ENCODE measurements around the gene ESYT2. TPM values are rescaled to one million over a fixed set of nuclear protein-coding genes. Genes with fewer than 3 reads are reported as not detected.

Gene ESYT2
- total and polyA plus RNA-seq, 4 donors: 16.4 to 83.0 (median 58.0) TPM

GRCh38 chr7:158731761-158732160 lies 97.5 kb downstream of the ESYT2 start:
- peak in 1 of 3 donors; percentile 5 for DNase-seq
- Histone ChIP-seq H3K4me1 (ENCODE audit: control insufficient read depth in 5 of 5, insufficient read depth in 5 of 5, low read length in 5 of 5) (peaks cover 0 to 3% (median 0%) of the 10 kb centered on the region in 5 donors), H3K27me3 (ENCODE audit: control insufficient read depth in 3 of 3, insufficient read depth in 3 of 3, low read length in 2 of 3) (no peaks in the 10 kb centered on the region), H3K9ac (ENCODE audit: insufficient read depth in 1 of 2, low read length in 2 of 2) (no peak overlapping the region), H3K4me3 (no peak overlapping the region), H3K9me3 (ENCODE audit: control insufficient read depth in 4 of 4, insufficient read depth in 3 of 4, low read length in 3 of 4) (no peaks in the 10 kb centered on the region), H3K36me3 (ENCODE audit: control insufficient read depth in 4 of 4, insufficient read depth in 4 of 4, low read length in 4 of 4) (peaks cover 3 to 22% (median 11%) of the 10 kb centered on the region in 4 donors), H3K27ac (ENCODE audit: low read depth in 1 of 2, low read length in 1 of 2) (no peak overlapping the region)
- WGBS, 2 donors: 92 to 94% methylated on average over 6 of the region's 6 CpGs
- no peak for TF ChIP-seq CTCF (IDR thresholded peaks at IDR 0.05; ENCODE audit: control extremely low read depth, extremely low read depth)
- ATAC-seq (ENCODE audit: insufficient read depth, low FRiP score): no peak

GRCh38 chr7:158730383-158731346 lies 98.6 kb downstream of the ESYT2 start:
- Histone ChIP-seq H3K27me3 (ENCODE audit: control insufficient read depth in 3 of 3, insufficient read depth in 3 of 3, low read length in 2 of 3) (no peaks in the 10 kb centered on the region), H3K9ac (ENCODE audit: insufficient read depth in 1 of 2, low read length in 2 of 2) (no peak overlapping the region), H3K27ac (ENCODE audit: low read depth in 1 of 2, low read length in 1 of 2) (peak overlapping the region in 1 of 2 donors; percentile 40), H3K36me3 (ENCODE audit: control insufficient read depth in 4 of 4, insufficient read depth in 4 of 4, low read length in 4 of 4) (peaks cover 3 to 19% (median 10%) of the 10 kb centered on the region in 4 donors), H3K4me3 (no peak overlapping the region), H3K4me1 (ENCODE audit: control insufficient read depth in 5 of 5, insufficient read depth in 5 of 5, low read length in 5 of 5) (peaks cover 0 to 3% (median 0%) of the 10 kb centered on the region in 5 donors), H3K9me3 (ENCODE audit: control insufficient read depth in 4 of 4, insufficient read depth in 3 of 4, low read length in 3 of 4) (no peaks in the 10 kb centered on the region)
- peak; percentile 66 to 70 (median 66) for DNase-seq
- WGBS, 2 donors: 60 to 67% methylated on average over 23 of the region's 23 CpGs
- no peak for ATAC-seq (ENCODE audit: insufficient read depth, low FRiP score)
- no peak for TF ChIP-seq CTCF (IDR thresholded peaks at IDR 0.05; ENCODE audit: control extremely low read depth, extremely low read depth)

- Histone ChIP-seq H3K9me3 (ENCODE audit: control insufficient read depth in 4 of 4, insufficient read depth in 3 of 4, low read length in 3 of 4) (no peaks in the 10 kb centered on the region), H3K4me1 (ENCODE audit: control insufficient read depth in 5 of 5, insufficient read depth in 5 of 5, low read length in 5 of 5) (peaks cover 0 to 3% (median 0%) of the 10 kb centered on the region in 5 donors), H3K27me3 (ENCODE audit: control insufficient read depth in 3 of 3, insufficient read depth in 3 of 3, low read length in 2 of 3) (no peaks in the 10 kb centered on the region), H3K27ac (ENCODE audit: low read depth in 1 of 2, low read length in 1 of 2) (no peak overlapping the region), H3K4me3 (no peak overlapping the region), H3K36me3 (ENCODE audit: control insufficient read depth in 4 of 4, insufficient read depth in 4 of 4, low read length in 4 of 4) (peaks cover 3 to 17% (median 10%) of the 10 kb centered on the region in 4 donors), H3K9ac (ENCODE audit: insufficient read depth in 1 of 2, low read length in 2 of 2) (no peak overlapping the region)
- 92 to 94% methylated on average over 7 of the region's 7 CpGs for WGBS, 2 donors
- ATAC-seq (ENCODE audit: insufficient read depth, low FRiP score) (no peak), DNase-seq (no peak)
- no peak for TF ChIP-seq CTCF (IDR thresholded peaks at IDR 0.05; ENCODE audit: control extremely low read depth, extremely low read depth)
Observed at GRCh38 chr7:158729646-158730382, 99.5 kb downstream of the ESYT2 start.

All from lung (tissue), 12 donors.